ENCODE measurements around the gene HYKK. TPM values are rescaled to one million over a fixed set of nuclear protein-coding genes. Genes with fewer than 3 reads are reported as not detected.

HYKK gene
- total and polyA plus RNA-seq, 2 donors (not counting 3 experiments of a cell fraction or from before 2014, with no cell fraction given): 1.0 to 2.1 TPM

DNA sequence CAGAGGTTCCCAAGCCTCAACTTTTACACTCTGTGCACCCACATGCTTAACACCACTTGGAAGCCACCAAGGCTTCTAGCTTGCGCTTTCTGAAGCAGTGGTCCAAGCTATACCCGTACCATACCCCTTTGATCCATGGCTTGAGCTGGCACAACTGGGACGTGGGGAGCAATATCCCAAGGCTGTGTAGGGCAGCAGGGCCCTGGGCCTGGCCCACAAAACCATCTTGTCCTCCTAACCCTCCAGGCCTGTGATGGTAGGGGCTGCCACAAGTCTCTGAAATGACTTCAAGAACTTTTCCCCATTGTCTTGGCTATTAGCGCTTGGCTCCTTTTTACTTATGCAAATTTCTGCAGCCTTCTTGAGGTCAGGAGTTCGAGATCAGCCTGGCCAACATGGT, 16.9 kb downstream of the HYKK start:
- H3K4me1 ChIP-seq (ENCODE audit: control insufficient read depth, extremely low read depth, insufficient read depth, low read length): no peaks in the 10 kb centered on the region
- DNase-seq (ENCODE audit: low read depth, low spot score) (no peak), FAIRE-seq (no peak)
- H3K9me1 ChIP-seq (replicated peaks; ENCODE audit: control insufficient read depth, extremely low read depth, insufficient read depth, low read length): no peaks in the 10 kb centered on the region
- no peaks in the 10 kb centered on the region for H3K9me3 ChIP-seq (replicated peaks; ENCODE audit: control insufficient read depth, insufficient read depth, low read length)
- H3K27me3 ChIP-seq (ENCODE audit: control insufficient read depth in 2 of 2, insufficient read depth in 2 of 2, low read length in 2 of 2): peaks cover 0 to 3% of the 10 kb centered on the region in 2 experiments
- no peak overlapping the region for H3K27ac ChIP-seq (ENCODE audit: insufficient read depth, low read depth, low read length)
- POLR2A ChIA-PET: no interaction called here
- H3K36me3 ChIP-seq (ENCODE audit: control insufficient read depth in 2 of 2, extremely low read depth in 1 of 2, insufficient read depth in 2 of 2, low read length in 2 of 2): no peaks in the 10 kb centered on the region
- H3K4me3 ChIP-seq (replicated peaks in 1 of 3; ENCODE audit: insufficient read depth in 1 of 3, low read depth in 1 of 3, low read length in 3 of 3): no peak overlapping the region
- no peak overlapping the region for H3K9ac ChIP-seq (replicated peaks; ENCODE audit: extremely low read depth, insufficient read depth, low read length)
- CTCF ChIA-PET: no interaction called here
- no peaks in the 10 kb centered on the region for H3K79me2 ChIP-seq (ENCODE audit: control insufficient read depth, insufficient read depth, low read length)
- dilution Hi-C loops (cut with MboI; ENCODE audit: extremely low pct_ligation_motif_present, low sequenced_read_pairs) (no loop called here), intact Hi-C loops (cut with micrococcal nuclease) (no loop called here)
- no peaks in the 10 kb centered on the region for H4K20me1 ChIP-seq (replicated peaks; ENCODE audit: control insufficient read depth, extremely low read depth, insufficient read depth, low read length)
- H2AFZ ChIP-seq (ENCODE audit: low read depth, low read length): no peak overlapping the region
- no peak overlapping the region for H3K4me2 ChIP-seq (ENCODE audit: insufficient read depth, low read length)
- BruUV-seq (replicated peaks): no TSS peak
- no peak for TF ChIP-seq FOS (IDR thresholded peaks at IDR 0.05; ENCODE audit: borderline replicate concordance, insufficient read depth, low read length)
- TF ChIP-seq POLR2AphosphoS5 (IDR thresholded peaks at IDR 0.05; ENCODE audit: insufficient read depth, low read depth, low read length): no peak
- TF ChIP-seq EZH2 (IDR thresholded peaks at IDR 0.05; ENCODE audit: borderline replicate concordance, low read depth, low read length, severe bottlenecking): no peak
- no peak for TF ChIP-seq MYC (IDR thresholded peaks at IDR 0.05; ENCODE audit: low read depth, low read length)
- TF ChIP-seq, protein P1, sequence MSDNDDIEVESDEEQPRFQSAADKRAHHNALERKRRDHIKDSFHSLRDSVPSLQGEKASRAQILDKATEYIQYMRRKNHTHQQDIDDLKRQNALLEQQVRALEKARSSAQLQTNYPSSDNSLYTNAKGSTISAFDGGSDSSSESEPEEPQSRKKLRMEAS (IDR thresholded peaks at IDR 0.05; ENCODE audit: insufficient read depth, insufficient read length): no peak
- TF ChIP-seq, protein P2, sequence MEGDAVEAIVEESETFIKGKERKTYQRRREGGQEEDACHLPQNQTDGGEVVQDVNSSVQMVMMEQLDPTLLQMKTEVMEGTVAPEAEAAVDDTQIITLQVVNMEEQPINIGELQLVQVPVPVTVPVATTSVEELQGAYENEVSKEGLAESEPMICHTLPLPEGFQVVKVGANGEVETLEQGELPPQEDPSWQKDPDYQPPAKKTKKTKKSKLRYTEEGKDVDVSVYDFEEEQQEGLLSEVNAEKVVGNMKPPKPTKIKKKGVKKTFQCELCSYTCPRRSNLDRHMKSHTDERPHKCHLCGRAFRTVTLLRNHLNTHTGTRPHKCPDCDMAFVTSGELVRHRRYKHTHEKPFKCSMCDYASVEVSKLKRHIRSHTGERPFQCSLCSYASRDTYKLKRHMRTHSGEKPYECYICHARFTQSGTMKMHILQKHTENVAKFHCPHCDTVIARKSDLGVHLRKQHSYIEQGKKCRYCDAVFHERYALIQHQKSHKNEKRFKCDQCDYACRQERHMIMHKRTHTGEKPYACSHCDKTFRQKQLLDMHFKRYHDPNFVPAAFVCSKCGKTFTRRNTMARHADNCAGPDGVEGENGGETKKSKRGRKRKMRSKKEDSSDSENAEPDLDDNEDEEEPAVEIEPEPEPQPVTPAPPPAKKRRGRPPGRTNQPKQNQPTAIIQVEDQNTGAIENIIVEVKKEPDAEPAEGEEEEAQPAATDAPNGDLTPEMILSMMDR (IDR thresholded peaks at IDR 0.05; ENCODE audit: extremely low read depth in 1 of 2, insufficient read depth in 1 of 2, low read depth in 1 of 2, low read length in 2 of 2): no peak
- no peak for TF ChIP-seq GATA2 (IDR thresholded peaks at IDR 0.05; ENCODE audit: insufficient read depth, insufficient read length, low read depth, low read length)
- no peak for TF ChIP-seq POLR2A (IDR thresholded peaks at IDR 0.05; ENCODE audit: low read depth, low read length)
- TF ChIP-seq JUN (IDR thresholded peaks at IDR 0.05; ENCODE audit: borderline replicate concordance, insufficient read depth, insufficient read length, low read depth): no peak
